Ishikawa (cell line): ENCODE data around the gene ZNF541.

Source experiments
- CEBPB ChIP-seq: IDR thresholded peaks from 2 replicates; pipeline ENCODE4 v1.6.1; 2012
- CREB1 ChIP-seq: IDR thresholded peaks from 2 replicates; pipeline ENCODE4 v1.6.1; 2012; ENCODE audit warnings: low read depth
- EGR1 ChIP-seq: IDR thresholded peaks from 2 replicates; pipeline ENCODE4 v1.6.1; 2012
- EP300 ChIP-seq: IDR thresholded peaks from 2 replicates; pipeline ENCODE4 v1.6.1; 2012; ENCODE audit warnings: borderline replicate concordance
- FOXM1 ChIP-seq: IDR thresholded peaks from 2 replicates; pipeline ENCODE4 v1.6.1; 2012; ENCODE audit warnings: low read depth, borderline replicate concordance
- MAX ChIP-seq: IDR thresholded peaks from 2 replicates; pipeline ENCODE4 v1.6.1; 2012
- NFIC ChIP-seq: IDR thresholded peaks from 2 replicates; pipeline ENCODE4 v1.6.1; 2012
- RAD21 ChIP-seq: IDR thresholded peaks from 2 replicates; pipeline ENCODE4 v1.6.1; 2012; ENCODE audit warnings: low read depth
- TAF1 ChIP-seq: IDR thresholded peaks from 2 replicates; pipeline ENCODE4 v1.6.1; 2012; ENCODE audit warnings: low read depth, mild to moderate bottlenecking
- TCF12 ChIP-seq: IDR thresholded peaks from 2 replicates; pipeline ENCODE4 v1.6.1; 2012; ENCODE audit warnings: low read depth
- TEAD4 ChIP-seq: IDR thresholded peaks from 2 replicates; pipeline ENCODE4 v1.6.1; 2012
- YY1 ChIP-seq: IDR thresholded peaks from 2 replicates; pipeline ENCODE4 v1.6.1; 2012; ENCODE audit warnings: low read depth
- ZBTB7A ChIP-seq: IDR thresholded peaks from 2 replicates; pipeline ENCODE4 v1.6.1; 2012; ENCODE audit warnings: low read depth
- TF ChIP-seq, protein P1 (sequence below): IDR thresholded peaks from 2 replicates; pipeline ENCODE4 v1.6.1; 2012; ENCODE audit warnings: low read depth, mild to moderate bottlenecking
- TF ChIP-seq, protein P2 (sequence below): IDR thresholded peaks from 2 replicates; pipeline ENCODE4 v1.6.1; 2012

Gene ZNF541

DNA sequence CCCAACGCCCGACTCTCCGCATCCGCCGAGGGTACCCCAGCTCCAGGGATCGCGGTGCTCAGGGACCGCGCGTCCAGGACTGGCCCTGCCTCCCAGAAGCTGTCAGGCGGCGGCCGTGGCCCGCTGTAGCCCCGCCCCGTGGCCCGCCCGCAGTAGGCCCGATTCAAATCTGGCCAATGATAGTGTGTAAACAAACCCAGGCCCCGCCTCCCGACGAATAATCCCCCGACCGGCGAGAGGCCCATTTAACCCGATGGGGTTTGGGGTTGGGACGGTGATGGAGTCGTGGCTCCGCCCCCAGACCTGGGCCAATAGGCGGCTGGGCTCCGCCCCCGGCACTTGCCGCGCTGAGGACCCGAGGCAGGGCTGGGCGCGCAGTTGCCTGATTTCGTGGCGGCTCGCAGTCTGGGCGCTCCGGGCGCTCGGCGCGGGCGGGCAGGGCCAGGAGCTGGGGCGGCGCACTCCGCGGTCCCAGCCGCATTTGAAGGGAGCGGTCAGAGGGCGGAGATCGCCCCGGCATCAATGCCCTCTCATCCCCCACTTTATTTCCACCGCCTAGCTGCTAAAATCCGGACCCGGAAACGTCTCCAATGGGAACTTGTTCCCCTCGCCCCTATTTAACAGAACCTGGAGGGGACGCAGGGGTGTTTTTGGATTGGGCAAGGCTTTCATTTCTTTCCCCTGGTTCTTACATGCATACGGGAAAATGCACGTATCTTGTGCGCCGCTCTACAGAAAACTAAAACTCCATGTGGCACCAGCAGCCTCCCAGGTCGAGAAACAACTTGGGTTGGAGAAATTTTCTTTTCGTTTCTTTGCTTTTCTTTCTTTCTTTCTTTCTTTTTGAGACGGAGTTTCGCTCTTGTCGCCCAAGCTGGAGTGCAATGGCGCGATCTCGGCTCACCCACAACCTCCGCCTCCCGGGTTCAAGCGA lies 27.6 kb upstream of the ZNF541 start:
- TF ChIP-seq RAD21, result no peak; the same call in 1 of the 2 replicates
- TF ChIP-seq, protein P1, sequence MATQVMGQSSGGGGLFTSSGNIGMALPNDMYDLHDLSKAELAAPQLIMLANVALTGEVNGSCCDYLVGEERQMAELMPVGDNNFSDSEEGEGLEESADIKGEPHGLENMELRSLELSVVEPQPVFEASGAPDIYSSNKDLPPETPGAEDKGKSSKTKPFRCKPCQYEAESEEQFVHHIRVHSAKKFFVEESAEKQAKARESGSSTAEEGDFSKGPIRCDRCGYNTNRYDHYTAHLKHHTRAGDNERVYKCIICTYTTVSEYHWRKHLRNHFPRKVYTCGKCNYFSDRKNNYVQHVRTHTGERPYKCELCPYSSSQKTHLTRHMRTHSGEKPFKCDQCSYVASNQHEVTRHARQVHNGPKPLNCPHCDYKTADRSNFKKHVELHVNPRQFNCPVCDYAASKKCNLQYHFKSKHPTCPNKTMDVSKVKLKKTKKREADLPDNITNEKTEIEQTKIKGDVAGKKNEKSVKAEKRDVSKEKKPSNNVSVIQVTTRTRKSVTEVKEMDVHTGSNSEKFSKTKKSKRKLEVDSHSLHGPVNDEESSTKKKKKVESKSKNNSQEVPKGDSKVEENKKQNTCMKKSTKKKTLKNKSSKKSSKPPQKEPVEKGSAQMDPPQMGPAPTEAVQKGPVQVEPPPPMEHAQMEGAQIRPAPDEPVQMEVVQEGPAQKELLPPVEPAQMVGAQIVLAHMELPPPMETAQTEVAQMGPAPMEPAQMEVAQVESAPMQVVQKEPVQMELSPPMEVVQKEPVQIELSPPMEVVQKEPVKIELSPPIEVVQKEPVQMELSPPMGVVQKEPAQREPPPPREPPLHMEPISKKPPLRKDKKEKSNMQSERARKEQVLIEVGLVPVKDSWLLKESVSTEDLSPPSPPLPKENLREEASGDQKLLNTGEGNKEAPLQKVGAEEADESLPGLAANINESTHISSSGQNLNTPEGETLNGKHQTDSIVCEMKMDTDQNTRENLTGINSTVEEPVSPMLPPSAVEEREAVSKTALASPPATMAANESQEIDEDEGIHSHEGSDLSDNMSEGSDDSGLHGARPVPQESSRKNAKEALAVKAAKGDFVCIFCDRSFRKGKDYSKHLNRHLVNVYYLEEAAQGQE, result no peak
- peak; percentile 11; the same call in 1 of the 2 replicates for TF ChIP-seq TCF12
- TF ChIP-seq, protein P2, sequence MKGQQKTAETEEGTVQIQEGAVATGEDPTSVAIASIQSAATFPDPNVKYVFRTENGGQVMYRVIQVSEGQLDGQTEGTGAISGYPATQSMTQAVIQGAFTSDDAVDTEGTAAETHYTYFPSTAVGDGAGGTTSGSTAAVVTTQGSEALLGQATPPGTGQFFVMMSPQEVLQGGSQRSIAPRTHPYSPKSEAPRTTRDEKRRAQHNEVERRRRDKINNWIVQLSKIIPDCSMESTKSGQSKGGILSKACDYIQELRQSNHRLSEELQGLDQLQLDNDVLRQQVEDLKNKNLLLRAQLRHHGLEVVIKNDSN, result 0 out of 2 replicates have a peak, but pooled peaks have one; percentile 4
- peak; percentile 66; the same call in 1 of the 2 replicates for TF ChIP-seq FOXM1
- TF ChIP-seq ZBTB7A, result no peak
- TF ChIP-seq CREB1, result peak; percentile 63
- peak; percentile 81; the same call in 1 of the 2 replicates for TF ChIP-seq TAF1
- 0 out of 2 replicates have a peak, but pooled peaks have one; percentile 19 for TF ChIP-seq EGR1
- TF ChIP-seq TEAD4, result no peak
- TF ChIP-seq MAX, result 0 out of 2 replicates have a peak, but pooled peaks have one; percentile 20
- TF ChIP-seq YY1, result peak; percentile 65

GRCh38 chr19:47598407-47599349 lies 25.7 kb upstream of the ZNF541 start:
- TF ChIP-seq CREB1, result no peak
- TF ChIP-seq RAD21, result 0 out of 2 replicates have a peak, but pooled peaks have one; percentile 3
- TF ChIP-seq ZBTB7A, result no peak
- no peak for TF ChIP-seq YY1
- peak; percentile 88 for TF ChIP-seq TEAD4
- peak; percentile 40; the same call in 1 of the 2 replicates for TF ChIP-seq EP300

DNA sequence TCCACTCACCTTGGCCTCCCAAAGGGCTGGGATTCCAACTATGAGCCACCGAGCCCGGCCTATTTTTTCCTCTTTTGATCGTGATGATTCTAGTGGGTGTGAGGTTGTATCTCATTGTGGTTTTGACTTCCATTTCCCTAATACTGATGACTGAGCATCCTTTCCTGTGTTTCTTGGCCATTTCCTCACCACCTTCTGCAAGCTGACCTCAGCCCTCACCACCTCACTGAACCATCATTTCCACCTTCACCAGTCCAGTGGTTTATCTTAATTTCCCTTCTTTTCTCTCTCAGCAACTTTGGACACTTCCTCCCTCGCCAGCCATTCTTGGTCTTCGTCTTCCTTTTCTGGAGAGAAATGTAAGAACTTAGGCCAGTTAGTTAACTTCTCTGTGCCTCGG lies 23.0 kb upstream of the ZNF541 start:
- TF ChIP-seq, protein P2, result no peak
- TF ChIP-seq RAD21 (no peak), TCF12 (no peak), MAX (no peak), EGR1 (no peak), ZBTB7A (no peak), NFIC (no peak), TAF1 (no peak), CEBPB (no peak), FOXM1 (no peak), YY1 (no peak), TEAD4 (no peak), CREB1 (no peak), EP300 (no peak)
- TF ChIP-seq, protein P1, result no peak

DNA sequence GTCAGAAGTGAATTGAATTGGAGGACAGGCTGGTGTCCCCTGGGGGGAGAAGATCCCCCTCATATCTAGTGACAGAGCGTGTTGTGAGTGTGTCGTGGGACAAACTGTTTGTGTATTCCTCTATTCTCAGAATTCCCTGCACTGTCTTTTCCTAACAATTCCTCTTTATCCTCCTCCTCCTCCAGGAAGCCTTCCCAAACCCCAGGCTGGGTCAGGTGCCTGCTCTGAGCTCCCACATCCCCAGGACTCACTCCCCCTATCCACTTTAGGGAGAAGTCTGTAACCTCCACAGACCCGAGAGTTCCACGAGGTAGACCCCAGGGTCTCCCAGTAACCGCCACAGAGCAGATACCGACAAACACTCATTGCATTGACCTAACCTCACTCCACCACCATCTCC lies 20.9 kb upstream of the ZNF541 start:
- TF ChIP-seq EGR1 (no peak), TAF1 (no peak), CEBPB (no peak), CREB1 (no peak), ZBTB7A (no peak), NFIC (no peak)

DNA sequence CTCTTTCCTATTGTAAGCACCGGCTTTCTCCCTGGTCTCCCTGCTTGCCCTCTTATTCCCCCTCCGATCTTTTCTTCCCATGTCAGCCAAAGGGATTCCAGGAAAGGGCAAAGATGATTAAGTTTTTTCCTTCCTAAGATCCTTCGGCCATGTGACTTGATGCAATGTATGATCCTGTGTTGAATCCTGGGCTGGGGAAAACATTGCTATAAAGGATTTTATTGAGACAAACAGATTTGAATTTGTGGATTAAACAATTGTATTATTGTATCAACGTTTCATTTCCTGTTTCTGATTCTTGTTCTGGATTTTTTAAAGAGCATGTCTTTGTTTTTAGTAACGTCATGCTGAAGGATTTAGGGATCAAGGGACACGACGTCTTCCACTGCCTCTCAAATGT lies 16.9 kb upstream of the ZNF541 start:
- TF ChIP-seq EP300 (no peak), NFIC (no peak), YY1 (no peak), CREB1 (no peak), CEBPB (no peak), FOXM1 (no peak), EGR1 (no peak), MAX (no peak), TAF1 (no peak)
- TF ChIP-seq, protein P2, result no peak
- TF ChIP-seq, protein P1, result no peak
